DND-41 (cell line): ENCODE results near the gene FNDC4.

Experiments
- EZH2 ChIP-seq: IDR thresholded peaks from 3 replicates; pipeline ENCODE4 v1.6.1; 2012; ENCODE audit warnings: borderline replicate concordance, low read depth, mild to moderate bottlenecking, moderate library complexity, low read length, inconsistent platforms; ENCODE audit not compliant: severe bottlenecking
- TF ChIP-seq, protein P1 (sequence below): IDR thresholded peaks from 2 replicates; pipeline ENCODE4 v1.5.1; 2012; ENCODE audit warnings: borderline replicate concordance, low read length, moderate library complexity, mild to moderate bottlenecking; ENCODE audit not compliant: poor library complexity, severe bottlenecking; ENCODE audit errors: extremely low read depth

- no peak for TF ChIP-seq EZH2
- TF ChIP-seq, protein P1, sequence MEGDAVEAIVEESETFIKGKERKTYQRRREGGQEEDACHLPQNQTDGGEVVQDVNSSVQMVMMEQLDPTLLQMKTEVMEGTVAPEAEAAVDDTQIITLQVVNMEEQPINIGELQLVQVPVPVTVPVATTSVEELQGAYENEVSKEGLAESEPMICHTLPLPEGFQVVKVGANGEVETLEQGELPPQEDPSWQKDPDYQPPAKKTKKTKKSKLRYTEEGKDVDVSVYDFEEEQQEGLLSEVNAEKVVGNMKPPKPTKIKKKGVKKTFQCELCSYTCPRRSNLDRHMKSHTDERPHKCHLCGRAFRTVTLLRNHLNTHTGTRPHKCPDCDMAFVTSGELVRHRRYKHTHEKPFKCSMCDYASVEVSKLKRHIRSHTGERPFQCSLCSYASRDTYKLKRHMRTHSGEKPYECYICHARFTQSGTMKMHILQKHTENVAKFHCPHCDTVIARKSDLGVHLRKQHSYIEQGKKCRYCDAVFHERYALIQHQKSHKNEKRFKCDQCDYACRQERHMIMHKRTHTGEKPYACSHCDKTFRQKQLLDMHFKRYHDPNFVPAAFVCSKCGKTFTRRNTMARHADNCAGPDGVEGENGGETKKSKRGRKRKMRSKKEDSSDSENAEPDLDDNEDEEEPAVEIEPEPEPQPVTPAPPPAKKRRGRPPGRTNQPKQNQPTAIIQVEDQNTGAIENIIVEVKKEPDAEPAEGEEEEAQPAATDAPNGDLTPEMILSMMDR = no peak
Observed at GRCh38 chr2:27492557-27492956, 2.4 kb downstream of the FNDC4 start.
